ENCODE data around the gene LIG3.
"Not testable (repeated sequence)": the region's sequence is repeated elsewhere in the genome, so short reads cannot be mapped to it uniquely, and the experiment has no call there.

The LIG3 gene

GRCh38 chr17:34980353-34980680 lies at the start of gene LIG3:
Gene LIG3 (plus strand): TSS chr17:34980512. CDS start chr17:34983006, 2,494 bp downstream.
- no peak for FAIRE-seq

- FAIRE-seq, result not testable (repeated sequence)
Observed at GRCh38 chr17:34950780-34951179, 29.5 kb upstream of the LIG3 start.

GRCh38 chr17:34958438-34958837 lies 21.9 kb upstream of the LIG3 start:
- no peak for FAIRE-seq

DNA sequence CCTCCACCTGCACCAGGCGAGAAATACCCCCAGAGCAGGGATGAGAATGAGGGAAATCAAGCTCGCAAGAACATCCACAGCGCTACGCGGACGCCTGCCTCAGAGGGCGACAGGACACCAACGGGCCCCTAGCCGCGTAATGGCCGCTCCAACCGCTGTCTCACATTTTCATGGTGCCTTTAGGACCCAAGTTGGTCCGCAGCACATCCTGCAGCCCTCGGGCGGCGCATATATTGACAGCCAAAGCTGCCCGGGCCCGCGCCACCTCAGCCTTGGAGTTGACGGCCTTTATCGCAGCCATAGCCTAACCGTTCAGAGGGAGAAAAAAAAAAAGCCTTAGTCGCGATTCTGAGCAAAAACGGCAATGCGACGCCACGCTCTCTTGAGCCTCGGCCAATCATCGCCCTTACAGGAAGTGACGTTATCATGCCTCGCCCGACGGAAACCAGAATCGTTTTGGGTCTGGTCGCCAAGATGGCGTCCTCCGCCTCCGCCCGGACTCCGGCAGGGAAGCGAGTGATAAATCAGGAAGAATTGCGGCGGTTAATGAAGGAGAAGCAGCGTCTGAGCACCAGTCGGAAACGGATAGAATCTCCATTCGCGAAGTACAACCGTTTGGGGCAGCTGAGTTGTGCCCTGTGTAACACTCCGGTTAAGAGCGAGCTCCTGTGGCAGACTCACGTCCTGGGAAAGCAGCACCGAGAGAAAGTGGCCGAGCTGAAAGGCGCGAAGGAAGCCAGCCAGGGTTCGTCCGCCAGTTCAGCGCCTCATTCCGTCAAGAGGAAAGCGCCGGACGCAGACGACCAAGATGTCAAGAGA lies 19.0 kb upstream of the LIG3 start, which contains the start of the genes CCT6B and ZNF830:
Gene CCT6B, minus strand, starts transcription at position 368 of the 819 bp plus-strand sequence. Its CDS starts 67 bp downstream, at position 301.
Gene ZNF830, plus strand, starts transcription at position 448 of the 819 bp plus-strand sequence. Its CDS starts 27 bp downstream, at position 475.
- no peak for FAIRE-seq

DNA sequence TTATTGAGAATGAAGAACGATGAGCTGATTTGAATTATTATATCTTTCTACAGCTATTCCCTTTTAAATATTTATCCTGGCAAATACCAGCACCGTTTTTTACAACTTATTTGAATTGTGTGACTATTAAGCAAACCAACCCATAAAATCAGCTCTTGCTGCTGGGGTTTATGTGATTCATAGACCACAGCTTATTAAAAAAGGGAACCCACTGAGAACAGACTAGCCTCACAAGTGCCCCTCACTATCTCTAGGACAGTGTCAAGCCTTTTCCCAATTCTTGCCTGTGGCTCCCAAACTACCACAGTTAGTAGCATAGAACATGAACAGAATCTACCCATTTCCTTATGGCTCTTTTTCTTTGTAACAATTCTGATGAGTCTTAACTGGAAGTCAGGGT lies 6.1 kb upstream of the LIG3 start:
- FAIRE-seq, result no peak

GRCh38 chr17:34974794-34975785 lies 5.2 kb upstream of the LIG3 start:
- FAIRE-seq, result no peak

DNA sequence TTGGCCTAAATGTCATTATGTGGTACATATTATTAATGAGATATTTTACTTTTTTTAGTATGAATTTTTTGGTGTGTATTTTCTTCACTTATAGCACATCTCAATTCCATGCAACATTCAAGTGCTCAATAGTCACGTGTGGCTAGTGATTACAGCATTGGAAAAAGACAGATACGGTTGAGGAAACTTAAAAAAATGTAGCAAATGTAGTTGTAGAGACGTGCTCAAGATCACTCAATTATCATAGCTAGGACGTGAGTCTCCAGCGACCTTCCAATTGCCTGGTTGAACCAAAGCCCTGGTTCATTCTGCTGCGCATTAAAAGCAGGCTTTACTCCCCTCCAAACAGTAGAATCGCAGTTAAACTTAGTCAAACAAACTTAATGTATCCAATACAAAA lies 1.2 kb upstream of the LIG3 start:
- no peak for FAIRE-seq

DNA sequence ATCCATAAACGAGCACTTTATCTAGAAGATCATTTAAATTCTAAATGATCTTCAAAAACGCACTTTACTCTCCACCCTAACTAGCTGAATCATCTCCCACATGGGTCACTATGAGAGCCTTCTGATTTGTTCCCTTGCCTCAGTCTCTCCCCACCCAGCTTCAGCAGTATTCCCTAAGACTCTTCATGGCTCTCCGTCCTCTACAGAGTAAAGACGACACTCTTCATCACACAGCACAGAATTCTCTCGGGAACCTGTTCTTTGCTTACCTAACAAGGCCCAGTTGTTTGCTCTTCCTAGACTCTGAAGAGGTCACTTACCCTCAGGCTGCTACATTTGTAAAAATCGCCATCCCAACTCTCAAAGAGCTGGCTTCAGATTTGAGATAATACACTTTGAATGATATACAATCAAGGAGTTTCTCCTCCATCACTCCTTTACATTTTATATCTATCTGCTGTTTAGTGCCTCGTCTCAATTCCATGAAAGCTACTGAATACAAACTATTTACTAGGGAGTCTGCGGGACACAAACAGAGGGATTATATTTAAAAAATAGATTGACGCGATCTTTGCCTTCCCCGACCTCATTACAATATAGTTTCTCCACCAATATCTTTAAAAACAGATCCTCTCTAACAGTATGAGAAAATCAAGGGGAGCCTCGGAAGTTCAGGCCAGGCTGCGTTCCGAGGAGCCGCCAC lies 511 bp upstream of the LIG3 start:
- FAIRE-seq, result no peak

DNA sequence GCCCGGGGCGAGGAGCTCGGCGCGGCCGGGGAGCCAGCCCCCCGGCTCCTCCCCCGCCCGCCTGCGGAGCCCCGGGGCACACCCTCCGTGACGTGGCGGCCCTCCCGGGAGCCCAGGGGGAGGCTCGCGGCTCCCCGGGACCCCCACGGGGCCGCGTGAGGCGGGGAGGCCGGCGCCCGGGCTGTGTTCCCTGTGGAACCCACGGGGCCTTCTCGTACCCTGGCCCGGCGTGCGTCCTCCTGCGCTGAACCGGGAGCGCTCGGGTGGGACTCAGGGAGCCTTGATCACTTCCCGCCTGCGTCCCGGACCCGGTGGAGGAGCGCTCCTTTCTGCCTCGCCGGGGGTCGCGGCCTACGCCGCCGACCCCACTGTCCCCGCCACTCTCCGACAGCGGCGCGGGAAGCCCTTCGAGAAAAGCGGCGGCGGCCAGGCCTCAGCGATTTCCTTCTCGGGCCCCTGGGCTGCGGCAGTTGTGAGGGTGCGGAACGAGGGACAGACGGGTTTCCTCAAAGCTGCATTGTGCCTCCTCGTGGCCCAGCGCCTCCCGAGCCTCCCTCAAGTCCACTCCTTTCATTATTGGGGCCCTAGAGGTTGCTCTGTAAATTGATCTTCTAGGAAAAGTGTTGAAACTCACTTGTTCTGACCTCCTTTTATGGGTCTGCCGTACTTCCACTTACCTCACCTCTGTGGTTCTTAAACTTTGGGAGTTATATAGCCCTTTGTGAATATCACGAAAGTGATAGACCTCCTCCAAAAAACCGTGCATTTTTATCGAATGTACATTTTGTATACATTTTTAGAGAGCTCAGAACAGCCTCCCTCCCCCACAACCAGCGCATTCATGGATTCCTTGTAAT lies 597 bp downstream of the LIG3 start:
- FAIRE-seq, result no peak

- FAIRE-seq, result no peak
Observed at GRCh38 chr17:34981538-34982241, 1.4 kb downstream of the LIG3 start.

DNA sequence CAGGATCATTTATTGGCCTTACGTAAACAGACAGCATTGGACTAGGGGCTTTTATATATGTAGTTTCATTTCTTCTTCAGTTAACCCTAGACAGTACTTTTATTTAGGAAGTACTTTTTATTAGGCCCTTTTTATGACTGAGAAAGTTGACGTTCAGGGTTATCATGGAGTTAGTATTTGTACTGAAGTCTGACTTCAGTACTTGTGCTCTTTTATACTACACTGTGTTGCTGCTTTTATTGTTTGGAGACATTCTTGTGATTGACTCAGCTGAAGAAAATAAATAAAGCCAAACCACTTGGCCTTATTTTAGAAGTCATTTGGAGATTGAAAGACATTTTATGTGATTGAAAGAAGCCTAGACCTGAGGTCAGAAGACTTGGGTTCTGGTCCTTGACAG lies 6.9 kb downstream of the LIG3 start:
- no peak for FAIRE-seq

DNA sequence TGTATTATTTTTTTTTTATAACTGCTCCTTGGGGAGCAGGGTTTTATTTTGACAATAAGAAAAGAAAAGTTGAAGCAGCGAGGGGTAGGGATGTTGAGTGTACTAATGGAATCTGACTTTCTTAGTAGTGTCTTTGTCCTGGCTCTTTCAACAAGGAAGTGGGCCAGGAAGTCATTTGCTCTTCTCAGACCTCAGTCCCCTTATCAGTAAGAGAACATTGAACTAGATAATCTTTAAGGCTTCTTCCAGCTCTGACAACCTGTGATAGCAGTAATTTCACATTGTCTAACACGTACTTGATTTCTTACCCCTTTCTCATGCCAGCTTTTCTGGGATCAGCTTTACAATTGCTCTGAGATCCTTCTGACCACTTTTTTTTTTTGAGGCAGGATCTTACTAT lies 8.3 kb downstream of the LIG3 start:
- FAIRE-seq, result no peak

DNA sequence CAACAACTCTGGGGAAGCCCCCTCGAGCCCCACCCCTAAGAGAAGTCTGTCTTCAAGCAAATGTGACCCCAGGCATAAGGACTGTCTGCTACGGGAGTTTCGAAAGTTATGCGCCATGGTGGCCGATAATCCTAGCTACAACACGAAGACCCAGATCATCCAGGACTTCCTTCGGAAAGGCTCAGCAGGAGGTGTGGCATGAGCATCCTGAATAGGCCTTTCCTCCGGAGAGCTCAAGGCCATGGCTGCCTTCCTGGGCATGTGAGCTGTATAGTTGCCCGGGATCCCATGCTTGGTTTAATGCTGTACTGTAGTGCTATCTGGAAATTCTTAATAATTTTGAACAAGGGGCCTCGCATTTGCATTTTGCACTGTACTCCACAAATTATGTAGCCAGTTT lies 9.2 kb downstream of the LIG3 start:
- no peak for FAIRE-seq

GRCh38 chr17:34990921-34991365 lies 10.6 kb downstream of the LIG3 start:
- FAIRE-seq, result no peak

GRCh38 chr17:34991606-34992005 lies 11.3 kb downstream of the LIG3 start:
- FAIRE-seq, result no peak

GRCh38 chr17:34993031-34993430 lies 12.7 kb downstream of the LIG3 start:
- FAIRE-seq, result no peak

GRCh38 chr17:34996422-34997285 lies 16.3 kb downstream of the LIG3 start:
- no peak for FAIRE-seq

DNA sequence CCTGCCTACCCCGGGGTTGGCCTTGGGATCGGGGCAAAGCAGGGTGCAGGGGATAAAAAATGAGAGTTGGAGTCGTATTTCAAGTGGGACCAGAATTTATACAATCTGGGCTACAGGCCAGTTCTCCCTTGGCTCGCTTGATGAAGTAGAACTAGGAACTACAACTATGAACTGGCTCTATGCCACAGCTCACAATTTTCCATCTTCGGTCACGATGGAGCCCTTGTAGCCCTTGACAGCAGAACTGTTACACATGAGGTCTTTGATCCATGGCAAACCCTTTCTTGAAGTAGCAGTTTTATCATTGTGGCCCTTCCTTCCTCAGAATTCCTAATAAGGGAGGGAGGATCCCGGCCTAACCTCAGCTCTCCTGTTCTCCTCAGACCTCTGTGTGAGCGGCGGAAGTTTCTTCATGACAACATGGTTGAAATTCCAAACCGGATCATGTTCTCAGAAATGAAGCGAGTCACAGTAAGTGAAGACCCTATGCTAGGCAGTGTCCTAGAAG lies 17.1 kb downstream of the LIG3 start:
- no peak for FAIRE-seq

GRCh38 chr17:34998205-34998604 lies 17.9 kb downstream of the LIG3 start:
- FAIRE-seq, result no peak

DNA sequence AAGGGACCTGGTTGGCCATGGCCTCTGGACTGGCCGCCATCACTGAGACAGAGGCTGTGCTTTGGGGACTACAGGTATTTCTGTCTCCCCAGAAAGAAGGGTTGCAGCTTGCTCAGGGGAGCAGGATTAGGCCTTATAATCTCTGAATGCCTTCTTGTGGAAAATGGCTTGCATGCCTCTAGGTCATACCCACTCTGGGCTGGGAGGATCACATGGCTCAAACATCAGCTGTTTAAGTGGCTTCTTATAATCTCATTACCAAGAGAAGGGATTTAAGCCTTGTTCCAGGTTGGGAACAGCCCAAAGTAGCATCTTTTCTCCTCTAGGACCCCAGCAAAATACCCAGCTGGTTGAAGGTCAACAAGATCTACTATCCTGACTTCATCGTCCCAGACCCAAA lies 19.1 kb downstream of the LIG3 start:
- FAIRE-seq, result no peak
